GM12891 (cell line): Measurements from ENCODE around the gene FGFR1OP2.

Experiments used
- POLR2A ChIP-seq: IDR thresholded peaks from 2 replicates; pipeline ENCODE4 v1.6.1; 2011; ENCODE audit warnings: low read depth, low read length, control low read depth
- POLR2AphosphoS5 ChIP-seq: IDR thresholded peaks from 2 replicates; pipeline ENCODE4 v1.6.1; 2011; ENCODE audit warnings: low read depth, low read length, control low read depth
- POU2F2 ChIP-seq: IDR thresholded peaks from 2 replicates; pipeline ENCODE4 v1.6.1; 2011; ENCODE audit warnings: low read depth, mild to moderate bottlenecking, control low read depth, low read length, moderate library complexity
- SPI1 ChIP-seq: IDR thresholded peaks from 2 replicates; pipeline ENCODE4 v1.6.1; 2011; ENCODE audit warnings: low read depth, low read length, control low read depth
- TAF1 ChIP-seq: IDR thresholded peaks from 2 replicates; pipeline ENCODE4 v1.6.1; 2011; ENCODE audit warnings: low read depth, low read length, control low read depth

GRCh38 chr12:26939953-26940352 lies 1.7 kb downstream of the FGFR1OP2 start:
- no peak for TF ChIP-seq POLR2A
- no peak for TF ChIP-seq POLR2AphosphoS5
- no peak for TF ChIP-seq TAF1
- TF ChIP-seq SPI1, result no peak
- no peak for TF ChIP-seq POU2F2
